GM12875 (cell line): Measurements from ENCODE around the gene RBM23.

Source experiments
- H3K4me3 ChIP-seq: one replicate; pipeline ENCODE4 v1.5.1; 2011; ENCODE audit warnings: low read depth, low read length, control low read depth
- CTCF ChIP-seq: IDR thresholded peaks from 2 replicates; pipeline ENCODE4 v1.5.1; 2011; ENCODE audit warnings: low read depth, mild to moderate bottlenecking, control low read depth, inconsistent platforms, low read length, moderate library complexity, borderline replicate concordance; ENCODE audit not compliant: insufficient read depth

The RBM23 gene

GRCh38 chr14:22885975-22886374, 33.0 kb downstream of the RBM23 start:
- H3K4me3 ChIP-seq, result no peak overlapping the region
- TF ChIP-seq CTCF, result no peak

DNA sequence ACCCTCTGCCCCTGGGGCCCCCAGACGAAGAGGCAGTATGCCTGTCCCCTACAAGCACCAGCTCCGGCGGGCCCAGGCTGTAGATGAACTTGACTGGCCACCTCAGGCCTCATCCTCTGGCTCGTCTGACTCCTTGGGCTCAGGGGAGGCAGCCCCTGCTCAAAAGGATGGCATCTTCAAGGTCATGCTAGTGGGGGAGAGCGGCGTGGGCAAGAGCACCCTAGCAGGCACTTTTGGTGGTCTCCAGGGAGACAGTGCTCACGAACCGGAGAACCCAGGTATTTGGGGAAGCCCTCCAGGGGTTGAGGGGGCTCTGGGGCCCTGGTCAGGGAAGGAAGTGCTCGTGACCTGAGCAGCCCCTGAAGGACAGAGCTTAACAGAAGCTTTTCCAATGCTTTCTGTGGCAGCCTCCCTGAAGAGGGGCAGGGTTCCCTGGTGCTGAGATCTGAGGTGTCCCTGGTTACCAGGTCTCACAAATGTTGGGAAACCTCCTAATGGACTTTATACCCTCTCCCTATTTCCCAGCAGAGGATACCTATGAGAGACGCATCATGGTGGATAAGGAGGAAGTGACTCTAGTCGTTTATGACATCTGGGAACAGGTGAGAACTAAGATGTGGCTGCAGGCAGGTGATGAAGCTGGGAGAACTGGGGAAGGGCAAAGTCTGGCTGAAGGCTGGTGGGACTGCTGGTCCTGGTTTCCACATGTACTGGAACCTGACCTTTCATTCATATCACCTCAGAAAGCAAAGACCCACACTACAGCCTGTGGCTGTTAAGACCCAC, 34.0 kb downstream of the RBM23 start:
- no peak overlapping the region for H3K4me3 ChIP-seq
- no peak for TF ChIP-seq CTCF

DNA sequence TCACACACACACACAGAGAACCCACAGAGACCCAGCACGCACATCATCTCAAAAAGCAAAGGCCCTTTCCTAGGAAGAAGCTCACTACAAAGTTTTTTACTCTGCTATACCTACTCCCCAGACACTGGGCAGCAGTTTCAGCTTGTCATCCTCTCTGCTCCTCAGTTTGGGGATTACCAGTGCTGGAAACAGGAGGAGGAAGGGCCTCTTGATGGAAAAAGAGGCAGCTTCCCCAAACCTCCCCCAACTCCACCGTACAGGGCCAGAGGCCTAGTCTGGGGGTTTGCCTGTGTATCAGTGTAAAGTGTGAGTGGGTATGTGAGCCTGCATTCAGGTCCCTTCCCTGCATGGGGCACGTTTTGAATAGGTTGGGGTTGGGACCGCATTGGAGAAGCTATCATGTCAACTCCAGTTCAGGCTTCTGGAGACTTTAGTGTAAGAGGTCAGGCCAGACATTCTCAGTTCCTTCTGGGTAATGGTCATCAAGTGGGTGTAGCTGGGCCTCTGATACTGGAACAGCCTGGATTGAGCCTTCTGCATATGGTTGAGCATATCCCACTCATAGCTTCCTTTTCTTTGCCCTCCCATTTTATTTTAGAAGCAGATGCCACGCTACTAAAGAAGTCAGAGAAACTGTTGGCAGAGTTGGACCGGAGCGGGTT, 34.7 kb downstream of the RBM23 start:
- TF ChIP-seq CTCF, result no peak
- H3K4me3 ChIP-seq, result no peak overlapping the region

DNA sequence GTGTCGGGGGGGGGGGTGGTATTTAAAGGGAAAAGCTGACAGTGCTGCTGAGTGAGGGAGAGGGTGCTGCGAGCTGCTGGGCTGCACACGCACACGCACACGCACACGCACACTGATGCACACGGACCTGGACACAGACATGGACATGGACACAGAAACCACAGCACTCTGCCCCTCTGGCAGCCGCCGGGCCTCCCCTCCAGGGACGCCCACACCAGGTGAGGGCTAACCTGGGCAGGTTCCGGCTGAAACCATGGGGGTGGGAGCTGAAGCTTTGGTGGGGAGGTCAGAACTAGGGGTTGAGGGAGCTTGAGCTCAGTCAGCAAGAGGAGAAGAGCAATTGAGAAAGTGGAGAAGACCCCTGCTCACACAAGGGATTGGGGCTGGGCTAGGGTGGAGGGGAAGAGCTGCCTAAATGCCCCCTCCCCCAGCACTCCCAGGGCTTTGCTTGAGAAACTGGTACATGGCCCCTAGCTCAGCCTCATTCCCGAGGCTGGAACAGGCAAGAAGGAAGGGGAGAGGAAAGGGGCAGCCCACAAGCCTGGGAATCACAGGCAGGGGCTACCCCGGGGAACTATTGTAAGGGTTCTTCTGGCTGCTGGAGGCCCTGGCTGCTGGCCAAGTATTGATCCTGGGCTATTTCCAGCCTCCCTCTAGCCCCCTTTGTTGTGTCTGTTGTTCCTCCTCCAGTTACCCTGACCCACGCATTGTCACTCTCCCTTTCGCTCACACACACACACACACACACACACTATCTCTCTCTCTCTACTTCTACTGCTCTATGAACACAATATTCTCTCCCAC, 35.6 kb downstream of the RBM23 start, which contains the start of gene REM2:
TSS of gene REM2 (plus strand) at position 50 of the 804 bp plus-strand sequence. CDS start at position 116, 66 bp downstream.
- TF ChIP-seq CTCF, result no peak
- no peak within 1 kb of the TSS for H3K4me3 ChIP-seq

DNA sequence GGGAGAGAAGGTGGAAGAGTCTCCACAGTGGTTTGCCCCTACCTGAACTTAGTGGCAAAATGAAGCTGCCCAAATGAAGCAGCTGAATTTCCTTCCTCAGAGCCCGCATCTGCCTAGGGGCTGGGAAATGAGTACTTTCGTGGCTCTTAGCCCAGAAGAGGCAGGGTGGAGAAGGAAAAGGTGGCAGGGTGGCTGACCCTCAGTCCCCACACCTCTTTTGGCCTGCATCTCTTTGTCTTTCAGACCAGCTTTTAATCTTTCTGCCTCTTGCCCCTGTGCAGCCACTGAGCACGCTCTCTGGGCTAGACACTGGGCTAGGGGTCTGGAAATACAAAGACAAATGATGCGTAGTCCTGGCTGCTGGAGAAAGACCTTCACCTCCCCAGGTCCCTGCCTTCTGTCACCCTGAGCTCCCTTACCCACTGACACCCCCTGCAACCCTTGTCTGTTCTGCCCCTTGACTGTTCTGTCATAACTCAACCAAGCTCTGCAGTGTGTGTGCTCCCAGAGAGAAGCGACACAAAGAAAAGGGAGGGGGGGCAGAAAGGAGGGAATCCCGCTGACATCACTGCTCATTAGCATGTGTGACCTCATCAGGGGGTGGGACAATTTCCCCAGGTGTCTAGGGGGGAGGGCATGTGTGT, 36.3 kb downstream of the RBM23 start:
- no peak overlapping the region for H3K4me3 ChIP-seq
- no peak for TF ChIP-seq CTCF

DNA sequence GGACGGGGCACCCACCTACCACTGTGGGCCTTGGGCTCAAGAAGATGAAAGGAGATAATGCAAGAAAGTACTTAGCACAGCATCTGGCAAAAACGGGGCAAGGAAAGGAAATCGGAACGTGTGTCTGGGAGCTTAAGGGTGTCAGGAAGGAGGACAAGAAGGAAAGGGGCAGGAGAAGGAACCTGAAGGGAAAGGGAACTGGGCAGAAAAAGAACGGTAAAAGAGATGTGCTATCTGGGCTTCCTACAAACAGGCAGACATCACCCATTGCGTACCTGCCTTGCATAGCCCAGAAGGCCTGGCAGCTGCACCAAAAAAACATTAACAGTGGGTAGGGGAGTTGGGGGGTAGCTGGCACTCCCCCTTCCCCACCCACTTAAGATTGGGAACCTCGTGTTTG, 36.9 kb downstream of the RBM23 start:
- no peak overlapping the region for H3K4me3 ChIP-seq
- TF ChIP-seq CTCF, result no peak
